WTC11 (cell line): Measurements from ENCODE around the gene ADAMTSL4. TPM values are rescaled to one million over a fixed set of nuclear protein-coding genes. Genes with fewer than 3 reads are reported as not detected.

Experiments
- ATAC-seq: fragments of 200-7000 bp; cut with Tn5 transposase; 2 replicates; pipeline ENCODE4 v1.10.0; 2021; ENCODE audit warnings: mild to moderate bottlenecking, moderate library complexity
- CTCF ChIA-PET: fragments of 300-600 bp; sonication (Branson Sonifier 250); formaldehyde crosslinking; loops from one replicate; lab custom pipeline; 2021; ENCODE audit warnings: antibody characterized with exemption; lab: Charles Lee
- POLR2A ChIA-PET: fragments of 350-600 bp; sonication (Branson Sonifier 250); formaldehyde crosslinking; loops from one replicate; lab custom pipeline; 2021; ENCODE audit warnings: antibody characterized with exemption; lab: Charles Lee
- DNase-seq: peaks from one replicate; pipeline ENCODE4 v3.0.0; 2021; ENCODE audit warnings: low spot score
- H3K27ac Mint-ChIP-seq: 2 replicates; pipeline ENCODE4 v1.8.0; 2021; ENCODE audit warnings: mixed read lengths
- H3K27me3 Mint-ChIP-seq: 2 replicates; pipeline ENCODE4 v1.8.0; 2021; ENCODE audit warnings: low read depth, mild to moderate bottlenecking, moderate library complexity, mixed read lengths
- H3K36me3 Mint-ChIP-seq: 2 replicates; pipeline ENCODE4 v1.8.0; 2021; ENCODE audit warnings: mixed read lengths
- H3K4me1 Mint-ChIP-seq: 2 replicates; pipeline ENCODE4 v1.8.0; 2022; ENCODE audit warnings: mixed read lengths
- H3K4me3 Mint-ChIP-seq: 2 replicates; pipeline ENCODE4 v1.8.0; 2021; ENCODE audit warnings: mild to moderate bottlenecking, moderate library complexity, mixed read lengths
- H3K9me3 Mint-ChIP-seq: 2 replicates; pipeline ENCODE4 v1.8.0; 2021; ENCODE audit warnings: mixed read lengths
- CREM ChIP-seq: sonication (generic); formaldehyde crosslinking; IDR thresholded peaks from 2 replicates; pipeline ENCODE4 v1.8.1; 2022; ENCODE audit warnings: mild to moderate bottlenecking, missing genetic modification reagents, moderate library complexity
- FOXJ3 ChIP-seq: sonication (generic); formaldehyde crosslinking; IDR thresholded peaks from 2 replicates; pipeline ENCODE4 v1.9.0; 2021; ENCODE audit warnings: missing genetic modification reagents, mild to moderate bottlenecking, borderline replicate concordance
- FOXK1 ChIP-seq: sonication (generic); formaldehyde crosslinking; IDR thresholded peaks from 2 replicates; pipeline ENCODE4 v1.8.0; 2022; ENCODE audit warnings: mild to moderate bottlenecking, moderate library complexity, missing genetic modification reagents
- GABPB1 ChIP-seq: sonication (generic); formaldehyde crosslinking; IDR thresholded peaks from 2 replicates; pipeline ENCODE4 v1.8.1; 2023; ENCODE audit warnings: mild to moderate bottlenecking, missing genetic modification reagents
- GTF2I ChIP-seq: fragments of 250-450 bp; sonication (Bioruptor Pico); conservative IDR thresholded peaks from 2 replicates; pipeline ENCODE4 v1.4.0; 2021; ENCODE audit warnings: mild to moderate bottlenecking
- IRF2 ChIP-seq: sonication (generic); formaldehyde crosslinking; IDR thresholded peaks from 2 replicates; pipeline ENCODE4 v1.8.0; 2022; ENCODE audit warnings: low read depth, missing genetic modification reagents, borderline replicate concordance
- NR2C2 ChIP-seq: sonication (generic); formaldehyde crosslinking; IDR thresholded peaks from 2 replicates; pipeline ENCODE4 v1.8.0; 2022; ENCODE audit warnings: mild to moderate bottlenecking, missing genetic modification reagents
- OVOL2 ChIP-seq: fragments of 250-450 bp; sonication (Bioruptor Pico); IDR thresholded peaks from 2 replicates; pipeline ENCODE4 v1.9.0; 2021; ENCODE audit warnings: mild to moderate bottlenecking, borderline replicate concordance
- RELA ChIP-seq: sonication (generic); formaldehyde crosslinking; IDR thresholded peaks from 2 replicates; pipeline ENCODE4 v1.8.1; 2022; ENCODE audit warnings: missing genetic modification reagents, mild to moderate bottlenecking, borderline replicate concordance
- SOX15 ChIP-seq: fragments of 250-450 bp; sonication (Bioruptor Pico); IDR thresholded peaks from 2 replicates; pipeline ENCODE4 v1.9.0; 2021; ENCODE audit warnings: mild to moderate bottlenecking
- total RNA-seq: library from RNA; stranded (reverse); gene quantifications from 3 replicates; pipeline ENCODE4 v1.2.3, GENCODE V29; 2021
- TF ChIP-seq, protein P1 (sequence below): sonication (generic); formaldehyde crosslinking; IDR thresholded peaks from 2 replicates; pipeline ENCODE4 v1.8.1; 2023; ENCODE audit warnings: mild to moderate bottlenecking, missing genetic modification reagents, borderline replicate concordance
- TF ChIP-seq, protein P2 (sequence below): sonication (generic); formaldehyde crosslinking; IDR thresholded peaks from 2 replicates; pipeline ENCODE4 v1.8.1; 2022; ENCODE audit warnings: low read depth, mild to moderate bottlenecking, moderate library complexity, missing genetic modification reagents, borderline replicate concordance
- TF ChIP-seq, protein P3 (sequence below): sonication (generic); formaldehyde crosslinking; IDR thresholded peaks from 2 replicates; pipeline ENCODE4 v1.8.1; 2023; ENCODE audit warnings: mild to moderate bottlenecking, missing genetic modification reagents, moderate library complexity
- TF ChIP-seq, protein P4 (sequence below): sonication (generic); formaldehyde crosslinking; IDR thresholded peaks from 2 replicates; pipeline ENCODE4 v1.8.0; 2023; ENCODE audit warnings: missing genetic modification reagents, mild to moderate bottlenecking, borderline replicate concordance
- TF ChIP-seq, protein P5 (sequence below): sonication (generic); formaldehyde crosslinking; IDR thresholded peaks from 2 replicates; pipeline ENCODE4 v1.8.1; 2023; ENCODE audit warnings: mild to moderate bottlenecking, missing genetic modification reagents

Gene ADAMTSL4
- total RNA-seq, 1 experiment from 2014 or later, result 6.6 TPM

DNA sequence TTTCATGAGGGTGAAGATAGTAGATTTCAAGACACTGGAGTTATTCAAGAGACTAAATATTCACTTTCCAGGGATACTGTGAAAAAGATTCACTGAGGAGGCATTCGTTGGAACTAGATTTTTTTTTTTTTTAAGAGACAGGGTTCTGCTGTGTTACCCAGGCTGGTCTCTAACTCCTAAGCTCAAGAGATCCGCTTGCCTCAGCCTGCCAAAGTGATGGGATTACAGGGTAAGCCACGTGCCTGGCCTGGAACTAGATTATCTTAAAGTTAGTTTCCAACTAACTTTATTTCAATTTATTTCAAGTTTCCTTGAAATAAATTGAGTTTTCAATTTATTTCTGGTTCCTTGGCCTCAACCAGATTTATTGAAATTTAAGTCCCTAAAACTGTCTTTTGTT, 54.5 kb downstream of the ADAMTSL4 start:
- TF ChIP-seq, protein P1, sequence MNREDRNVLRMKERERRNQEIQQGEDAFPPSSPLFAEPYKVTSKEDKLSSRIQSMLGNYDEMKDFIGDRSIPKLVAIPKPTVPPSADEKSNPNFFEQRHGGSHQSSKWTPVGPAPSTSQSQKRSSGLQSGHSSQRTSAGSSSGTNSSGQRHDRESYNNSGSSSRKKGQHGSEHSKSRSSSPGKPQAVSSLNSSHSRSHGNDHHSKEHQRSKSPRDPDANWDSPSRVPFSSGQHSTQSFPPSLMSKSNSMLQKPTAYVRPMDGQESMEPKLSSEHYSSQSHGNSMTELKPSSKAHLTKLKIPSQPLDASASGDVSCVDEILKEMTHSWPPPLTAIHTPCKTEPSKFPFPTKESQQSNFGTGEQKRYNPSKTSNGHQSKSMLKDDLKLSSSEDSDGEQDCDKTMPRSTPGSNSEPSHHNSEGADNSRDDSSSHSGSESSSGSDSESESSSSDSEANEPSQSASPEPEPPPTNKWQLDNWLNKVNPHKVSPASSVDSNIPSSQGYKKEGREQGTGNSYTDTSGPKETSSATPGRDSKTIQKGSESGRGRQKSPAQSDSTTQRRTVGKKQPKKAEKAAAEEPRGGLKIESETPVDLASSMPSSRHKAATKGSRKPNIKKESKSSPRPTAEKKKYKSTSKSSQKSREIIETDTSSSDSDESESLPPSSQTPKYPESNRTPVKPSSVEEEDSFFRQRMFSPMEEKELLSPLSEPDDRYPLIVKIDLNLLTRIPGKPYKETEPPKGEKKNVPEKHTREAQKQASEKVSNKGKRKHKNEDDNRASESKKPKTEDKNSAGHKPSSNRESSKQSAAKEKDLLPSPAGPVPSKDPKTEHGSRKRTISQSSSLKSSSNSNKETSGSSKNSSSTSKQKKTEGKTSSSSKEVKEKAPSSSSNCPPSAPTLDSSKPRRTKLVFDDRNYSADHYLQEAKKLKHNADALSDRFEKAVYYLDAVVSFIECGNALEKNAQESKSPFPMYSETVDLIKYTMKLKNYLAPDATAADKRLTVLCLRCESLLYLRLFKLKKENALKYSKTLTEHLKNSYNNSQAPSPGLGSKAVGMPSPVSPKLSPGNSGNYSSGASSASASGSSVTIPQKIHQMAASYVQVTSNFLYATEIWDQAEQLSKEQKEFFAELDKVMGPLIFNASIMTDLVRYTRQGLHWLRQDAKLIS (CRISPR knock-in tag), result no peak
- TF ChIP-seq NR2C2 (CRISPR knock-in tag) (no peak), SOX15 (CRISPR knock-in tag) (no peak), OVOL2 (CRISPR knock-in tag) (no peak), IRF2 (no peak), CREM (CRISPR knock-in tag) (no peak), FOXJ3 (no peak), FOXK1 (CRISPR knock-in tag) (no peak)
- TF ChIP-seq, protein P2, sequence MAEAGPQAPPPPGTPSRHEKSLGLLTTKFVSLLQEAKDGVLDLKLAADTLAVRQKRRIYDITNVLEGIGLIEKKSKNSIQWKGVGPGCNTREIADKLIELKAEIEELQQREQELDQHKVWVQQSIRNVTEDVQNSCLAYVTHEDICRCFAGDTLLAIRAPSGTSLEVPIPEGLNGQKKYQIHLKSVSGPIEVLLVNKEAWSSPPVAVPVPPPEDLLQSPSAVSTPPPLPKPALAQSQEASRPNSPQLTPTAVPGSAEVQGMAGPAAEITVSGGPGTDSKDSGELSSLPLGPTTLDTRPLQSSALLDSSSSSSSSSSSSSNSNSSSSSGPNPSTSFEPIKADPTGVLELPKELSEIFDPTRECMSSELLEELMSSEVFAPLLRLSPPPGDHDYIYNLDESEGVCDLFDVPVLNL, result no peak
- TF ChIP-seq, protein P3, sequence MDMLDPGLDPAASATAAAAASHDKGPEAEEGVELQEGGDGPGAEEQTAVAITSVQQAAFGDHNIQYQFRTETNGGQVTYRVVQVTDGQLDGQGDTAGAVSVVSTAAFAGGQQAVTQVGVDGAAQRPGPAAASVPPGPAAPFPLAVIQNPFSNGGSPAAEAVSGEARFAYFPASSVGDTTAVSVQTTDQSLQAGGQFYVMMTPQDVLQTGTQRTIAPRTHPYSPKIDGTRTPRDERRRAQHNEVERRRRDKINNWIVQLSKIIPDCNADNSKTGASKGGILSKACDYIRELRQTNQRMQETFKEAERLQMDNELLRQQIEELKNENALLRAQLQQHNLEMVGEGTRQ (CRISPR knock-in tag), result no peak
- Mint-ChIP-seq H3K27me3 (no peaks in the 10 kb centered on the region; the same call in 1 of the 2 replicates), H3K4me3 (no peak overlapping the region), H3K9me3 (no peaks in the 10 kb centered on the region), H3K4me1 (peaks cover 29% of the 10 kb centered on the region), H3K27ac (peak overlapping the region; percentile 93), H3K36me3 (peaks cover 12% of the 10 kb centered on the region)
- CTCF ChIA-PET, result interaction anchor here (1.0 to 1.6 kb wide), 5 partner anchors 19 to 66 kb away, joined by 3 to 9 read pairs (median 4); no protein-coding TSS in a partner anchor
- DNase-seq (no peak), ATAC-seq (no peak)
- POLR2A ChIA-PET, result interaction anchor here (0.5 to 3.0 kb wide), 5 partner anchors 10 to 42 kb away, joined by 3 to 14 read pairs (median 7); partner anchors contain the start of genes ENSA and MCL1

DNA sequence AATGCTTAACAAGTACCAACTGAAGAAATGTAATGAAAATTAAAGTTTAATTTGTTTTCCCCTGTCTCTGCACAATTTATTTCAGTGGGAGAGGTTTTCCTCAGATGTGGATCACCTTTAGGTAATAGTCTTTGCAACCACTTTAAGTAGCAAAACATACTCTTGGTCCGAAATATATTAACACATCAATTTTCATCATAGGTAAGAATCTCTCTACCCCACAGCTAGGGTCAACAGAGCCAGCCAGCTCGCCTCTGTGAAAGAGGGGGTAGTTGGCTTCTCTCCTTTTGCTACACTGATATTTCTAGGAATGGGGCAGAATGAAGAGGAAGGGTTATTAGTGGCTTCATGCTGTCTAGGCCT, 55.0 kb downstream of the ADAMTSL4 start:
- Mint-ChIP-seq H3K27me3 (no peaks in the 10 kb centered on the region; the same call in 1 of the 2 replicates), H3K9me3 (no peaks in the 10 kb centered on the region), H3K4me3 (peak overlapping the region; percentile 1), H3K4me1 (peaks cover 29% of the 10 kb centered on the region), H3K36me3 (peaks cover 16% of the 10 kb centered on the region), H3K27ac (peak overlapping the region; percentile 99)
- ATAC-seq (no peak), DNase-seq (no peak)
- CTCF ChIA-PET, result interaction anchor here (1.0 to 1.5 kb wide), 7 partner anchors 17 to 72 kb away, joined by 3 to 6 read pairs (median 4); no protein-coding TSS in a partner anchor
- POLR2A ChIA-PET, result interaction anchor here (0.5 to 3.0 kb wide), 5 partner anchors 11 to 43 kb away, joined by 3 to 20 read pairs (median 10); partner anchors contain the start of genes ENSA and MCL1
- no peak for TF ChIP-seq RELA (CRISPR knock-in tag)
- TF ChIP-seq, protein P4, sequence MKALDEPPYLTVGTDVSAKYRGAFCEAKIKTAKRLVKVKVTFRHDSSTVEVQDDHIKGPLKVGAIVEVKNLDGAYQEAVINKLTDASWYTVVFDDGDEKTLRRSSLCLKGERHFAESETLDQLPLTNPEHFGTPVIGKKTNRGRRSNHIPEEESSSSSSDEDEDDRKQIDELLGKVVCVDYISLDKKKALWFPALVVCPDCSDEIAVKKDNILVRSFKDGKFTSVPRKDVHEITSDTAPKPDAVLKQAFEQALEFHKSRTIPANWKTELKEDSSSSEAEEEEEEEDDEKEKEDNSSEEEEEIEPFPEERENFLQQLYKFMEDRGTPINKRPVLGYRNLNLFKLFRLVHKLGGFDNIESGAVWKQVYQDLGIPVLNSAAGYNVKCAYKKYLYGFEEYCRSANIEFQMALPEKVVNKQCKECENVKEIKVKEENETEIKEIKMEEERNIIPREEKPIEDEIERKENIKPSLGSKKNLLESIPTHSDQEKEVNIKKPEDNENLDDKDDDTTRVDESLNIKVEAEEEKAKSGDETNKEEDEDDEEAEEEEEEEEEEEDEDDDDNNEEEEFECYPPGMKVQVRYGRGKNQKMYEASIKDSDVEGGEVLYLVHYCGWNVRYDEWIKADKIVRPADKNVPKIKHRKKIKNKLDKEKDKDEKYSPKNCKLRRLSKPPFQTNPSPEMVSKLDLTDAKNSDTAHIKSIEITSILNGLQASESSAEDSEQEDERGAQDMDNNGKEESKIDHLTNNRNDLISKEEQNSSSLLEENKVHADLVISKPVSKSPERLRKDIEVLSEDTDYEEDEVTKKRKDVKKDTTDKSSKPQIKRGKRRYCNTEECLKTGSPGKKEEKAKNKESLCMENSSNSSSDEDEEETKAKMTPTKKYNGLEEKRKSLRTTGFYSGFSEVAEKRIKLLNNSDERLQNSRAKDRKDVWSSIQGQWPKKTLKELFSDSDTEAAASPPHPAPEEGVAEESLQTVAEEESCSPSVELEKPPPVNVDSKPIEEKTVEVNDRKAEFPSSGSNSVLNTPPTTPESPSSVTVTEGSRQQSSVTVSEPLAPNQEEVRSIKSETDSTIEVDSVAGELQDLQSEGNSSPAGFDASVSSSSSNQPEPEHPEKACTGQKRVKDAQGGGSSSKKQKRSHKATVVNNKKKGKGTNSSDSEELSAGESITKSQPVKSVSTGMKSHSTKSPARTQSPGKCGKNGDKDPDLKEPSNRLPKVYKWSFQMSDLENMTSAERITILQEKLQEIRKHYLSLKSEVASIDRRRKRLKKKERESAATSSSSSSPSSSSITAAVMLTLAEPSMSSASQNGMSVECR (CRISPR knock-in tag), result no peak
- TF ChIP-seq GABPB1, result no peak
- TF ChIP-seq, protein P1 (CRISPR knock-in tag), result no peak
- no peak for TF ChIP-seq GTF2I (CRISPR knock-in tag)
- TF ChIP-seq, protein P5, sequence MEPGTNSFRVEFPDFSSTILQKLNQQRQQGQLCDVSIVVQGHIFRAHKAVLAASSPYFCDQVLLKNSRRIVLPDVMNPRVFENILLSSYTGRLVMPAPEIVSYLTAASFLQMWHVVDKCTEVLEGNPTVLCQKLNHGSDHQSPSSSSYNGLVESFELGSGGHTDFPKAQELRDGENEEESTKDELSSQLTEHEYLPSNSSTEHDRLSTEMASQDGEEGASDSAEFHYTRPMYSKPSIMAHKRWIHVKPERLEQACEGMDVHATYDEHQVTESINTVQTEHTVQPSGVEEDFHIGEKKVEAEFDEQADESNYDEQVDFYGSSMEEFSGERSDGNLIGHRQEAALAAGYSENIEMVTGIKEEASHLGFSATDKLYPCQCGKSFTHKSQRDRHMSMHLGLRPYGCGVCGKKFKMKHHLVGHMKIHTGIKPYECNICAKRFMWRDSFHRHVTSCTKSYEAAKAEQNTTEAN (CRISPR knock-in tag), result no peak
